Endothelial cell (in vitro differentiated cells): ENCODE results near the gene LRRC8B. TPM values are rescaled to one million over a fixed set of nuclear protein-coding genes. Genes with fewer than 3 reads are reported as not detected.
"Not testable (repeated sequence)": the region's sequence is repeated elsewhere in the genome, so short reads cannot be mapped to it uniquely, and the experiment has no call there.

ENCODE experiments used
- DNase-seq: peaks from one replicate; pipeline ENCODE4 v3.0.0; 2021; ENCODE audit warnings: low spot score
- H3K27ac Mint-ChIP-seq: one replicate; pipeline ENCODE4 v1.8.0; 2021; ENCODE audit warnings: mixed read lengths, inconsistent platforms; ENCODE audit not compliant: unreplicated experiment
- H3K27me3 Mint-ChIP-seq: one replicate; pipeline ENCODE4 v1.8.0; 2021; ENCODE audit warnings: mild to moderate bottlenecking, moderate library complexity, mixed read lengths, inconsistent platforms; ENCODE audit not compliant: unreplicated experiment
- H3K36me3 Mint-ChIP-seq: one replicate; pipeline ENCODE4 v1.8.0; 2021; ENCODE audit warnings: mild to moderate bottlenecking, low read depth, mixed read lengths, inconsistent platforms; ENCODE audit not compliant: unreplicated experiment
- H3K4me1 Mint-ChIP-seq: one replicate; pipeline ENCODE4 v1.8.0; 2021; ENCODE audit warnings: mild to moderate bottlenecking, mixed read lengths, inconsistent platforms; ENCODE audit not compliant: unreplicated experiment
- H3K4me3 Mint-ChIP-seq: one replicate; pipeline ENCODE4 v1.8.0; 2021; ENCODE audit warnings: mild to moderate bottlenecking, mixed read lengths, inconsistent platforms; ENCODE audit not compliant: unreplicated experiment
- H3K9me3 Mint-ChIP-seq: one replicate; pipeline ENCODE4 v1.8.0; 2021; ENCODE audit warnings: mixed read lengths, inconsistent platforms; ENCODE audit not compliant: unreplicated experiment
- CTCF ChIP-seq: fragments of 200-600 bp; sonication (generic); IDR thresholded peaks from one replicate; pipeline ENCODE4 v1.5.0; 2021; ENCODE audit warnings: antibody characterized with exemption; ENCODE audit not compliant: unreplicated experiment
- total RNA-seq: library from RNA; stranded (reverse); fragmentation: NEBNext Ultra II Directional; extraction: Animal tissue kit (Norgen Biotek cat#: 25700); gene quantifications from one replicate; pipeline ENCODE4 v1.2.1, GENCODE V29; 2021; ENCODE audit not compliant: unreplicated experiment

Gene LRRC8B
- total RNA-seq, 1 donor from 2014 or later: 14.5 TPM

DNA sequence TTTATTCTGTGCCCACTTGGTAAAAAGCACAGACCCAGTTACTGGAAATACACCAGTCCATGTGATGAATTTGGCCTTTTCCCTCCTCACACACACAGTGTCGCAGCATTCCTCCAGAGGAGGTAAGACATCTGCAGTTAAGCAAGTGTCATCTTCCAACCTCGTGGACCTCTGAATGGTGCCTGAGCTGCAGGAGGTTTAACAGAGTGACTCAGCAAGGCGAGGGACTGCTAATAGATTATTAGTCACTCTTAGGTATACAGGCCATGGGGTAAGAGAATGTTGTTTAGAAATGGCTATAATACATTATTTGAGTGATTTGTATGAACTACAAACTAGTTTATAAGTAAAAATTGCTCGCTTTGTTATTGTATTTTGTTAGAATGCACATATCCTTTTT is 8.6 kb upstream of the LRRC8B start:
- H3K4me3 Mint-ChIP-seq: no peak overlapping the region
- no peak for TF ChIP-seq CTCF
- no peak overlapping the region for H3K27ac Mint-ChIP-seq
- no peak for DNase-seq
- H3K4me1 Mint-ChIP-seq: peaks cover 8% of the 10 kb centered on the region
- no peaks in the 10 kb centered on the region for H3K36me3 Mint-ChIP-seq
- no peaks in the 10 kb centered on the region for H3K27me3 Mint-ChIP-seq
- no peaks in the 10 kb centered on the region for H3K9me3 Mint-ChIP-seq

DNA sequence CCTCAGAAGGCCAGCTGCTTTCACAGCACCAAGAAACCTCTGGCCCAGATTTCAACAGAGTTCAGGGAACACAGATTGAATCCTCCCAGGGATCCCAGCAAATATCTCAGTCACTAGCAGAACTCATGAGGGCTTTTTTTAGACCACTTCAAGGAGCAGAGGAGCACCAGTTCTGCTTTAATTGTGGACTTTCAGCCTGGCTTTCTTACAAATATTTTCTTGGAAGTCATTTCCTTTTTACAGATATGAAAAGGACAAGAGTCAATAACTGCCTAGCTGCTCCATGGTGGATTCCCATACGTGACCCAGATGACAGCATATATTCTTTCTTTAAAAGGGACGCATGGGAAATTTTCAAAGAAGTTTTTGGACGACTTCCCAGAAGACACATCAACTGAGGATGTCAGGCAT is 6.4 kb upstream of the LRRC8B start:
- Mint-ChIP-seq H3K36me3 (no peaks in the 10 kb centered on the region), H3K4me1 (peaks cover 3% of the 10 kb centered on the region), H3K4me3 (no peak overlapping the region), H3K27me3 (no peaks in the 10 kb centered on the region), H3K27ac (no peak overlapping the region), H3K9me3 (no peaks in the 10 kb centered on the region)
- no peak for DNase-seq
- TF ChIP-seq CTCF: no peak

DNA sequence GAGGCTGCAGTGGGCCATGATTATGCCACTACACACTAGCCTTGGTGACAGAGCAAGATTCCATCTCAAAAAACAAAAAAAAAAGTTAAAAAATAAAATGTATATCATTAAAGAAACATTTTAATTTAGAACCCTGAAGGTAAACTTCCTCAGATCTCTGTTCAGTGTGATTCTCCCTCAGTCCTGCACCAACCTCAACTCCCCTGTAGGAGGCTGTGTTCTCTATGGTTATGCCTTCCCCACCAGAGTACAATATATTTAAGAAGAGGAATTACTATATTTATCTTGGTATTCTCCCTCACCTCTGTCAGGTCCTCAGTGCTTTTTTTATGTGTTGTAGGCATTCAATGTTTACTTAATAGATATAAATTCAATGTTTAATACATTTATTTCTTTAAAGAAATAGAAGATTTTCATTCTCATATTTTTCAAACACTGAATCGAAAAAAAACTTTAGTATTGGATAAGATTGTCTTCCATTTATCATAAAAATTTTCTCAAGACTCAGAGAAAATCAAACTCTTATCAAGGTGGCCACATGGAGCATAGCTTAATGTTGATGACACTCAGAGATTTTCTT is 4.8 kb upstream of the LRRC8B start:
- Mint-ChIP-seq H3K27ac (no peak overlapping the region), H3K27me3 (peaks cover 4% of the 10 kb centered on the region), H3K4me3 (no peak overlapping the region), H3K4me1 (peaks cover 4% of the 10 kb centered on the region), H3K9me3 (no peaks in the 10 kb centered on the region), H3K36me3 (no peaks in the 10 kb centered on the region)
- TF ChIP-seq CTCF: peak; percentile 68
- peak; percentile 15 for DNase-seq

GRCh38 chr1:89521977-89522376 is 2.7 kb upstream of the LRRC8B start:
- H3K4me3 Mint-ChIP-seq, H3K36me3 Mint-ChIP-seq, H3K9me3 Mint-ChIP-seq, DNase-seq, H3K27me3 Mint-ChIP-seq, H3K27ac Mint-ChIP-seq: not testable (repeated sequence)
- H3K4me1 Mint-ChIP-seq: peaks cover 11% of the 10 kb centered on the region

DNA sequence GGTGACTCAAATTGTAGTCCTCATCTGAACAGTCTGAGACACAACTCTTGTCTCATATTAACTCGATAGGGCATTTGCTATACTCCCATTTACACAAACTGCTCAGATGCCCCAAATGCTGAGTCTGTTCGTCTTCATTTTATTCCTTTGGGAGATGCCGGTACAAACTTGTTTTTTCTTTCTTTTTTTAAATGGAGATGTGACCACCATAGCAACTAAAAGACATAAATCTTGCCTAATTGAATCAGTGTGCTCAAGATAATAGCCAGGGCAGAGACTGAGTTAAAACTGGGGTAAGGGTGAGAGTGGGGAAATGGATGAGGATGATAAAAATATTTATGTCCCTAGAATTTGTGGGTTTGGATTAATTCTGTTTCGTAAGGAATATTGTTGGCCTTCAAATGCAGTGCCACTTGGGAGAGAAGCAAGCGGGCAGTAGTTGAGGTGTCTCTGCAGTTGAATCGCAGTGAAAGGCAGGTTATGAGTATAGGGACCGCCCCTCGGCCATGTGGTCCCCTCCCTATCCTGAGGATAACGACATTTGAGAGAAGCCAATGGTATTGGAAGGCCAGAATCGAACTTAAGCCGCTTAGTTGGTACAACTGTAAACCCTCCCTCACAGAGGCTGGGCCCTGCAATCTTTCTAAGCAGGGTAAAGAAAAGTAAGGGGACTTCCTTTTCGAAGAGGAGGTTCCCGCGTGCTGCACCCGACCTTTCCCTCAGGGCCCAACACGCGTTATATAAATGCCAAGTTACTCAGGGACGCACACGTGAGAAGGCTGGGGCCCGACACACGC is 859 bp upstream of the LRRC8B start:
- H3K36me3 Mint-ChIP-seq: peaks cover 8% of the 10 kb centered on the region
- H3K27ac Mint-ChIP-seq: peak overlapping the region; percentile 65
- peak overlapping the region; percentile 96 for H3K4me3 Mint-ChIP-seq
- peaks cover 11% of the 10 kb centered on the region for H3K4me1 Mint-ChIP-seq
- H3K27me3 Mint-ChIP-seq: peaks cover 4% of the 10 kb centered on the region
- no peak for TF ChIP-seq CTCF
- H3K9me3 Mint-ChIP-seq: no peaks in the 10 kb centered on the region
- no peak for DNase-seq
